Transverse colon (tissue), 4 donors: Measurements from ENCODE around the gene LRRC8C.

ENCODE experiments used
- CTCF ChIP-seq, 5 experiments: fragments of 200-600 bp in 3 of 5; fragments of 450-650 bp in 2 of 5; sonication (generic) in 3 of 5; IDR thresholded peaks; 1 replicate in 2 of 5; 2 replicates in 3 of 5; pipeline ENCODE4 v1.5.1; 2016 to 2017; ENCODE audit warnings: antibody characterized with exemption in 5 of 5, inconsistent platforms in 3 of 5, mild to moderate bottlenecking in 2 of 5, moderate library complexity in 1 of 5
- POLR2A ChIP-seq: fragments of 450-650 bp; IDR thresholded peaks from one replicate; pipeline ENCODE4 v1.6.1; 2016; ENCODE audit warnings: antibody characterized with exemption, mild to moderate bottlenecking, moderate library complexity
- POLR2AphosphoS5 ChIP-seq, 3 donors: sonication (generic); formaldehyde crosslinking; IDR thresholded peaks; one replicate each; pipeline ENCODE4 v1.6.1; 2016; ENCODE audit warnings: antibody characterized with exemption in 3 of 3

DNA sequence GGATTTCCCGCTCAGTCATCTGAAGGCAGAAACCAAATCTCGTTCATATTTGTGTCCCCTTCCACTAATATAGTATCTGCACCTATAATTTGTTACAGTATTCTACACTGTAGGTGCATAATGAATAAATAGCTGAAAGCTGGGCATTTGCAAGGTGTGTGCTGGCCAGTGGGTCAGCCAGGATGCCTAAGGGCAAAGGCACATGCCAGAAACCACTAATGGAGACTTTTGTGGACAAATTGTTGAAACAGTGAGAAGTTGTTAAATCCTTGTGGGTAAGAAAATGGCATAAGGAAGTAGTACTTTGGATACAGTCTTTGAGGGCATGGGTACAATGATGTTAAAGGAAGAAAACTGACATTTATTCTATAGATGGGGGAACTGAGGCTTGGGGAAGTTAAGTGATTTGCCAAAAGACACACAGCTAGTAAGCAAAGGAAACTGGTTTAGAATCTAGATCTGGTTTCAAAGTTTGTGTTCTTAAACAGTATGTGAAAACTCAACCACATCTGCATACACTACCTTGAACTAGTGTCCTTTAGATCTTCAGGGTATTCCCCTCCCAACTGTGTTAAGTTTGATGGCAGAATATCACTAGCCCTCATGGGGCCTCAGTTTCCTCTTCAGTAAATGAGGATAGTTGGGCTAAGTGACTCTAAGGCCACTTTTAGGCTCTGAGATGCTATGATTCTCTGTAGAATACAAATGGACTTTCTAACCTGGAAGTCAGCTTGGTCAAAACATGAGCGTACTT lies 26.5 kb upstream of the LRRC8C start:
- TF ChIP-seq CTCF (IDR thresholded peaks at IDR 0.05) (no peak), POLR2A (no peak), POLR2AphosphoS5 (IDR thresholded peaks at IDR 0.05) (no peak)
